ENCODE data around the gene TM9SF4. TPM values are rescaled to one million over a fixed set of nuclear protein-coding genes. Genes with fewer than 3 reads are reported as not detected.

Gene TM9SF4
- total RNA-seq, 6 experiments from 2014 or later: 54.8 to 73.9 (median 60.7) TPM

DNA sequence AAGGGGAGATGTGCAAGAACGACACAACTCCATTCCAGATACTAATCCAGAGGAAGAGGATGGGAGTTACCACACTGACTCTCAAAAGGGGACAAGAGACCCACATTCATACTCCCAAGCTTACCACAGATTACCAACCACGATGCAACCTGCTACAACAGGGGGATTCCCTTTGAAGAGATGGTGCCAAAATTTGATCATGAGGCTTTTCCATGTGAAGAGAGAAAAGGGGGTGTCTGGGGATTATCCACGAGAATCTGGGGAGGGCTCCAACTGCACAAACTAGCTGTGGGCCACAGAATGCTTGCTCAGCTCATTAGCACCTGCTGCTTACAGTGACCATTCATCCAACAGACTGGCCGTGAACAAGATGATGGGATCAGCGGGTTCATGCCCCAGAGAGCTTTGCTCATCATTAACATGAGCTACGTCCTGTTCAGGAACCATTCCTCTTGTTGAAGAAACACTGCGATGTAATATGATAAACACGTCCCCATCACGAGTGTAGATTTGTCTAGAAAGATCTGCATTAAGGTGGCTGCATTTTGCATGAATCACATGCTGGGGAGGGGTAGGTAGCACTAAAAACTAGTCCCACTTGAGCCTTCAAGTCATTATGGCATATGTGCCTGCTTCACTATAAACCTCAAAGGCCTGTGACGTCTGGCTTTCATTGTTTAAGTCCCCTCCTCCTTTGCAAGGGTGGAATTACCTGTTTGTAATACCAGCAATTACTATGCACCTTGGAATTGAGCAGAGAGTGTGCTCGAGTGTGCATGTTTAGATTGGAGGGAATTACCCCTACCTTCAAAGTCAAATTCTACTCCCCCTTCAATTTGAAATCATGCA, 94.1 kb downstream of the TM9SF4 start:
- TF ChIP-seq, protein P1, sequence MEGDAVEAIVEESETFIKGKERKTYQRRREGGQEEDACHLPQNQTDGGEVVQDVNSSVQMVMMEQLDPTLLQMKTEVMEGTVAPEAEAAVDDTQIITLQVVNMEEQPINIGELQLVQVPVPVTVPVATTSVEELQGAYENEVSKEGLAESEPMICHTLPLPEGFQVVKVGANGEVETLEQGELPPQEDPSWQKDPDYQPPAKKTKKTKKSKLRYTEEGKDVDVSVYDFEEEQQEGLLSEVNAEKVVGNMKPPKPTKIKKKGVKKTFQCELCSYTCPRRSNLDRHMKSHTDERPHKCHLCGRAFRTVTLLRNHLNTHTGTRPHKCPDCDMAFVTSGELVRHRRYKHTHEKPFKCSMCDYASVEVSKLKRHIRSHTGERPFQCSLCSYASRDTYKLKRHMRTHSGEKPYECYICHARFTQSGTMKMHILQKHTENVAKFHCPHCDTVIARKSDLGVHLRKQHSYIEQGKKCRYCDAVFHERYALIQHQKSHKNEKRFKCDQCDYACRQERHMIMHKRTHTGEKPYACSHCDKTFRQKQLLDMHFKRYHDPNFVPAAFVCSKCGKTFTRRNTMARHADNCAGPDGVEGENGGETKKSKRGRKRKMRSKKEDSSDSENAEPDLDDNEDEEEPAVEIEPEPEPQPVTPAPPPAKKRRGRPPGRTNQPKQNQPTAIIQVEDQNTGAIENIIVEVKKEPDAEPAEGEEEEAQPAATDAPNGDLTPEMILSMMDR (IDR thresholded peaks at IDR 0.05): no peak
- no peak overlapping the region for H3K27ac Mint-ChIP-seq
- DNase-seq: no peak
- peaks cover 2% of the 10 kb centered on the region for H3K27me3 Mint-ChIP-seq (ENCODE audit: insufficient read depth)
- peaks cover 8% of the 10 kb centered on the region; the same call in 1 of the 2 replicates for H3K36me3 Mint-ChIP-seq (ENCODE audit: low read depth)
- peaks cover 62% of the 10 kb centered on the region for H3K4me1 Mint-ChIP-seq (ENCODE audit: low read depth)
- H3K4me3 Mint-ChIP-seq: no peak overlapping the region
- H3K9me3 Mint-ChIP-seq: no peaks in the 10 kb centered on the region

GRCh38 chr20:32204205-32205109, 94.9 kb downstream of the TM9SF4 start:
- Mint-ChIP-seq H3K36me3 (ENCODE audit: low read depth) (peaks cover 8% of the 10 kb centered on the region; the same call in 1 of the 2 replicates), H3K4me3 (no peak overlapping the region), H3K27ac (peak overlapping the region; percentile 20; the same call in 1 of the 2 replicates), H3K4me1 (ENCODE audit: low read depth) (peaks cover 71% of the 10 kb centered on the region), H3K27me3 (ENCODE audit: insufficient read depth) (peaks cover 2% of the 10 kb centered on the region), H3K9me3 (no peaks in the 10 kb centered on the region)
- TF ChIP-seq, protein P1 (IDR thresholded peaks at IDR 0.05): no peak
- no peak for DNase-seq

DNA sequence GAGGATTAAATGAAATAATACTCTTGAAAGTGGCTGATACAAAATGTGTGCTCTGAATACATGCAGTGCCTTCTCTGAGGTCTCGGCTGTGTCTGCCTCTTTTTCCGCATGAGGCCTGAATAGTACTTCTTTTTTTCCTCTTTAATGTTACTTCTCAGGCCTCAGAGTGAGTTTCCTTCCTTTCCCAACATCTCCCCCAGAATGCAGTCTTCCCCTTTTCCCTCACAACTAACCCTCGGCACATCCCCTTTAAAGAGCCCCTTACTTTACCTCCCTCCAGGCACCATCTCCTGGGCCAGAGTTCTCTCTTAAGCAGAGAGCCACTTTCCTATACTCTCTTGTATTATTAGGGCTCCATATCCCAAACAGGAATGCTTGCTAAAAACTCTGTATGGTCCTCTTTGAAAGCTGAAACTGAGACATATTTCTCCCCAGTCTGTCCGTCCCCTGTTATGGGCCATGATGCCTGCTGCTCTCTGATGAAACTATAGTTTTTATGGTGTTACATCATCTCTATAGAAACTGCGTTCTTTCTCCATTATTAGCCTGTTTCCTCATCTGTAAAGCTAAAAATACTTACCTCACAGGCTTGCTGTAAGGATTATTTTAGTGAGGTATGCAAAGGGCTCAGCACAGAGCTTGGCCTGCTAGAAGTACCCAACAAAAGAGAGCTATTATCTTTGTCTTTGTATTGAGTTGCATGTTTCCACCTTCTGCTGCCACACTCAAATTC, 95.8 kb downstream of the TM9SF4 start:
- no peak for DNase-seq
- Mint-ChIP-seq H3K27me3 (ENCODE audit: insufficient read depth) (peaks cover 2% of the 10 kb centered on the region), H3K36me3 (ENCODE audit: low read depth) (peaks cover 8% of the 10 kb centered on the region; the same call in 1 of the 2 replicates), H3K4me1 (ENCODE audit: low read depth) (peaks cover 79% of the 10 kb centered on the region), H3K9me3 (no peaks in the 10 kb centered on the region), H3K4me3 (peak overlapping the region; percentile 98), H3K27ac (peak overlapping the region; percentile 81)
- TF ChIP-seq, protein P1 (IDR thresholded peaks at IDR 0.05): no peak

- peaks cover 2% of the 10 kb centered on the region for H3K27me3 Mint-ChIP-seq (ENCODE audit: insufficient read depth)
- peak overlapping the region; percentile 81 for H3K27ac Mint-ChIP-seq
- H3K4me1 Mint-ChIP-seq (ENCODE audit: low read depth): peaks cover 84% of the 10 kb centered on the region
- peaks cover 11% of the 10 kb centered on the region; the same call in 1 of the 2 replicates for H3K36me3 Mint-ChIP-seq (ENCODE audit: low read depth)
- TF ChIP-seq, protein P1 (IDR thresholded peaks at IDR 0.05): no peak
- H3K9me3 Mint-ChIP-seq: no peaks in the 10 kb centered on the region
- DNase-seq: no peak
- peak overlapping the region; percentile 98 for H3K4me3 Mint-ChIP-seq
Observed at GRCh38 chr20:32205843-32206759, 96.6 kb downstream of the TM9SF4 start.

All from HFFc6 (cell line).